GM10847 (cell line): ENCODE data around the gene ATP5PB.

Experiments
- POLR2A ChIP-seq: IDR thresholded peaks from 2 replicates; pipeline ENCODE4 v1.6.1; 2011; ENCODE audit not compliant: insufficient read length; ENCODE audit errors: extremely low read depth

The ATP5PB gene

GRCh38 chr1:111439461-111440351 is 9.6 kb upstream of the ATP5PB start:
- TF ChIP-seq POLR2A = no peak

DNA sequence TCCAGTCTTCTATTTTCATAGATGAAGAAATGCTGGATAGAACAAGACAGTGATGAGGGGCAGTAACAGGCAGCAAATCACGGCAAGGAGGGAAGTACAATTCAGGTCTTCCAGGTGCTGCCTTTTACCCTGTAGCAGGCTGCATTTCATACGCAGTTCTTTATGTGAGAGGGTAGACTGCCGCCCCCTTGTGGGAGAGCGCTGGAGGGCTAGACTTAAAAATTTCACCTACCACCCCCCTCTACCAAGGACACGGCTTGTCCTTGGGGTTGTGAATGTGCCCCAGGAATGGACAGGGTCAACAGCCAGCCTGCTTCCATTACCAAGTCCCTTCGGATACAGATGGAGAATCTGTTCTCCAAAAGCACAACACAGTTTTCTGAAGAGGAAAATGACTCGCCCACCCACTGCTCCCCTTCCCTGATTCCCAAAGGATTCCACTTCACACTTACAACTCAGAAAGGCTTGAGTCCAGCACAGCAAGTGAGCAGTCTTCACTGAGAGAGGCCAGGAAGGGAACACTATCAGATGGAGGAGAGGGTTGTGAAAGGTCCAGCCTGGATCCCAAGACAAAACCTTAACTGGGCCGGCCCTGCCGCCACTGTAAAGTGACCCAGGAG is 7.6 kb upstream of the ATP5PB start:
- TF ChIP-seq POLR2A = no peak

- TF ChIP-seq POLR2A = no peak
These were observed 6.8 kb upstream of the ATP5PB start for GRCh38 chr1:111442457-111442856.

DNA sequence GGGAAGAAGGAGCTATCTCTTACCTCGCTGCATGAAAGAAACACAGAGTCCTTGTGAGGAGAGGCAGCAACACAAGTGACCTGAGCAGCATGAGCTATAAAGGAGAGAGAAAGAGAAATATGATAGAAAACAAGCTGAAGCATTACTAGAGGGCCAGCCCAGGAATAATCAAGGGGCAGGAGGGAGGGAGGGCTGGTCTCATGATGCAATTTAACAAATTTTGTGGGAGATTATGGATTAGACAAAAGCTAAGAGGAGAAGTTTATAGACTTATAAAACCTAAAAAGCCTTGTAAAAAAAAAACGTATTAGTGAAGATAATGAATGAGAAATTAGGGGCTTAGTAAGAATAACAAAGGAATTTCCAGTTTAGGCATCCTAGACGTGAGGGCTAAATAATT is 5.2 kb upstream of the ATP5PB start:
- TF ChIP-seq POLR2A = no peak

DNA sequence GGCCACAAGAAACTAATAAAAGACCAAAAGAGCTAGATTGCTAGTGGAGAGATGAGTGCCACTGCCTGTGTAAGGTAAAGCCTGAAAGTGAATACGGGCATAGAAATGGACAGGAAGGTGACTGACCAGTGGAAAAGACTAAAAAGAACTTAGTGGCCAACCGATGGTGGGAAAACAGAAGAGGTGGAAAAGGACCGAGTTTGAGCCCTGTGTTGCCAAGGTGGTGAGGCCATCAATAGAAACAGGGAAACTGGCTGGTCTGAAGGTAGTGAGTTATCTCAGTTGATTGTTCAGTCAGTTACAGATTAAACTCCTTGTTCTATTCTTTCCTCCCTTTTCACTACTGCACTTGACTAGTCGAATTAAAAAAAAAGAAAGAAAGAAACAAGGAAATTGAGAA is 2.7 kb upstream of the ATP5PB start:
- TF ChIP-seq POLR2A = no peak

GRCh38 chr1:111446967-111447892 is 2.0 kb upstream of the ATP5PB start:
- no peak for TF ChIP-seq POLR2A

DNA sequence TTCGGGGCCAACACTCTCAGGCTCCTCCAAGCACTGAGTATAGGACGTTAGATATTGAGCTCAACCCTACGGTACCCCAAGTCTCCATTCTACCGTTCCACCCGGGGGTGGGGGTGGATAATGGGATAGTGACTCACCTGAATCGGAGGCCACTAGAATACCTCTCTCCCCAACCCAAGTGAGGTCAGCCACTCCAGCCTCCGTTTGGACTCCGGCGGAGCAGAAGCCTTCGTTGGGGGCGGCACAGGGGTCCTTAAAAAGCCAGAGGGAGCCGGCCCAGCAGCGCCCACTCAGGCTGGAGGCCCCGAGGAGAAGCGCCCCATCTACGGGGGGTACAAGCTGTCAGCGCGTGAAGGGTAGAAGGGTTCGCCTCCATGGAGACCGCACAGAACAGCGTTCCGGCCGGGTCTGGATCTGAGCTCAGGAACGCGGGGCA is 764 bp upstream of the ATP5PB start:
- no peak for TF ChIP-seq POLR2A

DNA sequence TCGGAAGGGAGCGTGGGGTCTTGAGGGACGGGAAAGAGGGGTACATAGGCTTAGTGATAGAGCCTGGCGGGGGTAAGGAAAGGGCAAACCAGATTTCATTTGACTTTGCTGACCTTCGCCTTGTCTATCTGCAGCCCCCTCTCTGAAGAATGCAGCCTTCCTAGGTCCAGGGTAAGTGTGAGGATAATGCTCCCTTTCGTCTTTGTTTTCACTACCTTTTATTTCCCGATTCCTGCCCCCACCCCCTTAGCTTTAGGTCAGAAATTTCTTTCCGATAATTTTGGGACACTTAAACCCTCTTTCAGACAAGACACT is 396 bp downstream of the ATP5PB start:
- no peak for TF ChIP-seq POLR2A

GRCh38 chr1:111450185-111450584 is 921 bp downstream of the ATP5PB start:
- no peak for TF ChIP-seq POLR2A

GRCh38 chr1:111452581-111452980 is 3.3 kb downstream of the ATP5PB start:
- TF ChIP-seq POLR2A = no peak

GRCh38 chr1:111453706-111454105 is 4.4 kb downstream of the ATP5PB start:
- no peak for TF ChIP-seq POLR2A

DNA sequence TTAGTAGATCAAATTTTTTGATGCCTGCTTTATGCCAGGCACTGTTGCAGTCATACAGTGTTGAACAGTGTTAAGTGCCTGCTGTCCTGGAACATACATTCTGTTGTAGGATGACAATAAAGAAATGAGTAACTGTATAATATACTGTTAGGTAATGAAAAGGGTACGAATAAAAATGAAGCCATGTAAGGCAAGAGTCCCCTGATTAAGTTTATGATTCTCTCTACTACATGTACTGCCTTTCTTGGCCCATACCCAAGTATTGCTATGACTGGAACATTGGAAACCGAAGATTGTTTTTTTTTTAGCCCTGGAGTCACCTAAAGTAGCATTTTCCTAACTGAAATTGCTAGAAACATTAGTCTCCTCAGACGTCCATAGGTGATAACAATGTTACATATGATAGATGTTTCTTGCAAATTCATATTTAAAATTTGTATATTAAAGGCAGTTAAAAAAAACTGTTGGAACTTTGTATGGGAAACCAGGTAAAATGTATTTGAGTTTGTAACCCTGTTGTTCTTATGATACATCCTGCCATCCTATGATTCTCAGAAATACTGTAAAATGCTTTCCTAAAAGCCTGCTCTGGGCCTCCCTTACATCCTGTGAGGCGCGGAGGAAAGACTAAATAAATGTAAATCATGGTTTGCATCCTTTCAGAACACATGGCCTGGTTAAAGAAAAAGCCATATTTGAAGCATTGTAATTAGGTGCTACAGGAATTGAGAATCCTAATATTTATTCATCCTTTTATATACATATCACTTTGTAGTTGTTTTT is 5.8 kb downstream of the ATP5PB start:
- no peak for TF ChIP-seq POLR2A

- no peak for TF ChIP-seq POLR2A
These were observed 6.4 kb downstream of the ATP5PB start for GRCh38 chr1:111455642-111456031.

GRCh38 chr1:111461765-111462164 is 12.5 kb downstream of the ATP5PB start:
- TF ChIP-seq POLR2A = no peak
